MM.1S (cell line): ENCODE data around the gene CPT1B.

Source experiments
- EZH2 ChIP-seq: fragments of 300-600 bp; sonication (generic); optimal IDR thresholded peaks from 2 replicates; pipeline ENCODE3; 2017; ENCODE audit warnings: low read depth, mild to moderate bottlenecking, antibody characterized with exemption, low read length, mixed read lengths
- EZH2phosphoT487 ChIP-seq: fragments of 300-600 bp; sonication (generic); IDR thresholded peaks from 2 replicates; pipeline ENCODE4 v1.6.1; 2018; ENCODE audit warnings: antibody characterized with exemption, low read length
- TF ChIP-seq, protein P1 (sequence below): fragments of 300-600 bp; sonication (generic); IDR thresholded peaks from 2 replicates; pipeline ENCODE4 v1.5.1; 2016; ENCODE audit warnings: antibody characterized with exemption, low read length, mixed read lengths

DNA sequence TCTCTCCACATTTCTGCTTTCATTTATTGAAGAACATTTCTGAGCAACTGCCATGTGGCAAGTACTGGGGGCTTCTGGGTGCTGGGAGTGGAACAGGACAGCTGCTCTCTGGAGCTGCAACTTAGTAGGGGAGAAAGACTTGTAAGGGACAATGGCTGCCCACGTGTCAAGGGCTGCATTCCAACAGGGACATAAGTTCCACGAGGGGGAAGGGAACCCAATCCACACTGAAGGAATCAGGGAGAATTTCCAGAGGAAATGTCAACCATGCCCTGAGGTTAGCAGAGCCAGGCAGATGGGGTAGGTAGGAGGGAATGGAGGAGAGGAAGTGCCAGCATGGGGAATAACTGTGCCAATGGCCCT lies 24.1 kb upstream of the CPT1B start:
- TF ChIP-seq, protein P1, sequence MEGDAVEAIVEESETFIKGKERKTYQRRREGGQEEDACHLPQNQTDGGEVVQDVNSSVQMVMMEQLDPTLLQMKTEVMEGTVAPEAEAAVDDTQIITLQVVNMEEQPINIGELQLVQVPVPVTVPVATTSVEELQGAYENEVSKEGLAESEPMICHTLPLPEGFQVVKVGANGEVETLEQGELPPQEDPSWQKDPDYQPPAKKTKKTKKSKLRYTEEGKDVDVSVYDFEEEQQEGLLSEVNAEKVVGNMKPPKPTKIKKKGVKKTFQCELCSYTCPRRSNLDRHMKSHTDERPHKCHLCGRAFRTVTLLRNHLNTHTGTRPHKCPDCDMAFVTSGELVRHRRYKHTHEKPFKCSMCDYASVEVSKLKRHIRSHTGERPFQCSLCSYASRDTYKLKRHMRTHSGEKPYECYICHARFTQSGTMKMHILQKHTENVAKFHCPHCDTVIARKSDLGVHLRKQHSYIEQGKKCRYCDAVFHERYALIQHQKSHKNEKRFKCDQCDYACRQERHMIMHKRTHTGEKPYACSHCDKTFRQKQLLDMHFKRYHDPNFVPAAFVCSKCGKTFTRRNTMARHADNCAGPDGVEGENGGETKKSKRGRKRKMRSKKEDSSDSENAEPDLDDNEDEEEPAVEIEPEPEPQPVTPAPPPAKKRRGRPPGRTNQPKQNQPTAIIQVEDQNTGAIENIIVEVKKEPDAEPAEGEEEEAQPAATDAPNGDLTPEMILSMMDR: no peak
- no peak for TF ChIP-seq EZH2phosphoT487
- no peak for TF ChIP-seq EZH2
